H1 (cell line): ENCODE data around the gene MILR1. TPM values are rescaled to one million over a fixed set of nuclear protein-coding genes. Genes with fewer than 3 reads are reported as not detected.

Source experiments
- CTCF ChIA-PET: fragments of 300-600 bp; sonication (Branson Sonifier 250); formaldehyde crosslinking; loops from one replicate; lab custom pipeline; 2021; ENCODE audit not compliant: partially characterized antibody; lab: Charles Lee
- POLR2A ChIA-PET: fragments of 300-600 bp; sonication (Branson Sonifier 250); formaldehyde crosslinking; loops from one replicate; lab custom pipeline; 2021; ENCODE audit warnings: inconsistent platforms; ENCODE audit not compliant: partially characterized antibody; lab: Charles Lee
- DNase-seq, 2 experiments: peaks; one replicate each; pipeline versions ENCODE4 v3.0.0 to v3.0.0-alpha.2; 2010 to 2022; ENCODE audit warnings: low spot score in 2 of 2, low read depth in 1 of 2, mixed read lengths in 1 of 2
- FAIRE-seq: peaks from 2 replicates; lab custom pipeline; 2011; peaks lifted over from hg19 to GRCh38; lab: Jason Lieb, UNC
- H2AFZ ChIP-seq: 2 replicates; pipeline ENCODE4 v1.8.1; 2012; ENCODE audit warnings: low read length, inconsistent platforms
- H2AK5ac ChIP-seq: 2 replicates; pipeline ENCODE4 v1.6.1; 2013; ENCODE audit warnings: low read depth, low read length
- H2BK120ac ChIP-seq: replicated peaks from 2 replicates; pipeline ENCODE3; 2013; ENCODE audit warnings: low read depth, low read length, inconsistent platforms
- H2BK12ac ChIP-seq: 2 replicates; pipeline ENCODE4 v1.6.1; 2013; ENCODE audit warnings: low read depth, low read length
- H2BK15ac ChIP-seq: 2 replicates; pipeline ENCODE4 v1.6.1; 2013; ENCODE audit warnings: low read length
- H2BK20ac ChIP-seq: 2 replicates; pipeline ENCODE4 v1.6.1; 2013; ENCODE audit warnings: low read length
- H2BK5ac ChIP-seq: 2 replicates; pipeline ENCODE4 v1.6.1; 2013; ENCODE audit warnings: low read depth, low read length
- H3K14ac ChIP-seq: 2 replicates; pipeline ENCODE4 v1.6.1; 2013; ENCODE audit warnings: inconsistent platforms; ENCODE audit not compliant: insufficient read length
- H3K18ac ChIP-seq: 2 replicates; pipeline ENCODE4 v1.6.1; 2013; ENCODE audit warnings: low read length; ENCODE audit errors: extremely low read depth
- H3K23ac ChIP-seq: 2 replicates; pipeline ENCODE4 v1.6.1; 2013; ENCODE audit warnings: inconsistent platforms; ENCODE audit not compliant: insufficient read length
- H3K23me2 ChIP-seq: 2 replicates; pipeline ENCODE4 v1.6.1; 2013; ENCODE audit warnings: low read depth, low read length
- H3K27ac ChIP-seq: 2 replicates; pipeline ENCODE4 v1.6.1; 2011; ENCODE audit warnings: low read depth, low read length, inconsistent platforms
- H3K27me3 ChIP-seq, 4 experiments: replicated peaks in 1 of 4; 1 replicate in 1 of 4; 2 replicates in 3 of 4; pipeline versions ENCODE4 v1.6.1 to v1.8.1; 2011 to 2013; ENCODE audit warnings: low read length in 3 of 4, mild to moderate bottlenecking in 3 of 4, inconsistent platforms in 2 of 4, mixed read lengths in 2 of 4, moderate library complexity in 1 of 4; ENCODE audit not compliant: control insufficient read depth in 3 of 4, insufficient read depth in 3 of 4; ENCODE audit errors: extremely low read depth in 1 of 4
- H3K36me3 ChIP-seq, 4 experiments: 2 replicates each; pipeline versions ENCODE4 v1.6.1 to v1.8.1; 2011 to 2013; ENCODE audit warnings: mild to moderate bottlenecking in 4 of 4, low read length in 3 of 4, moderate library complexity in 2 of 4, control low read depth in 1 of 4, inconsistent platforms in 1 of 4; ENCODE audit not compliant: insufficient read depth in 4 of 4, control insufficient read depth in 2 of 4
- H3K4ac ChIP-seq: replicated peaks from 2 replicates; pipeline ENCODE3; 2013; ENCODE audit warnings: low read length, low read depth, mixed read lengths, inconsistent platforms; ENCODE audit not compliant: insufficient read length
- H3K4me1 ChIP-seq, 4 experiments: replicated peaks in 1 of 4; 1 replicate in 1 of 4; 2 replicates in 3 of 4; pipeline versions ENCODE4 v1.6.1 to v1.8.1; 2011 to 2013; ENCODE audit warnings: low read length in 3 of 4, inconsistent platforms in 2 of 4, mixed read lengths in 1 of 4; ENCODE audit not compliant: insufficient read depth in 4 of 4, control insufficient read depth in 3 of 4
- H3K4me2 ChIP-seq, 2 experiments: 2 replicates each; pipeline versions ENCODE4 v1.6.1 to v1.8.1; 2011 to 2013; ENCODE audit warnings: low read depth in 2 of 2, low read length in 2 of 2, control low read depth in 1 of 2, inconsistent platforms in 1 of 2, mild to moderate bottlenecking in 1 of 2; ENCODE audit not compliant: insufficient read depth in 1 of 2
- H3K4me3 ChIP-seq, 4 experiments: fragments of 200-600, 300-600 bp in 1 of 4; sonication (generic), shearing (Covaris generic), sonication (Bioruptor Twin) in 1 of 4; 2 replicates each; pipeline versions ENCODE4 v1.5.1 to v1.8.1; 2011 to 2016; ENCODE audit warnings: low read length in 4 of 4, low read depth in 3 of 4, control low read depth in 2 of 4, inconsistent platforms in 2 of 4, mild to moderate bottlenecking in 2 of 4, mixed read lengths in 1 of 4, moderate library complexity in 1 of 4; ENCODE audit not compliant: insufficient read depth in 2 of 4; ENCODE audit errors: extremely low read depth in 1 of 4
- H3K56ac ChIP-seq: replicated peaks from 2 replicates; pipeline ENCODE3; 2013; ENCODE audit warnings: low read depth, mild to moderate bottlenecking, mixed read lengths, low read length, inconsistent platforms; ENCODE audit not compliant: insufficient read length
- H3K79me1 ChIP-seq: 2 replicates; pipeline ENCODE4 v1.6.1; 2013; ENCODE audit warnings: low read depth, low read length, control low read depth
- H3K79me2 ChIP-seq, 2 experiments: 2 replicates each; pipeline versions ENCODE4 v1.6.1 to v1.8.1; 2012 to 2013; ENCODE audit warnings: low read length in 2 of 2, mild to moderate bottlenecking in 2 of 2, inconsistent platforms in 1 of 2; ENCODE audit not compliant: insufficient read depth in 2 of 2, control insufficient read depth in 1 of 2
- H3K9ac ChIP-seq, 4 experiments: replicated peaks in 1 of 4; 1 replicate in 1 of 4; 2 replicates in 3 of 4; pipeline versions ENCODE4 v1.6.1 to v1.8.1; 2011 to 2013; ENCODE audit warnings: low read depth in 3 of 4, low read length in 3 of 4, control low read depth in 2 of 4, mild to moderate bottlenecking in 2 of 4, moderate library complexity in 2 of 4, inconsistent platforms in 1 of 4; ENCODE audit errors: extremely low read depth in 1 of 4
- H3K9me3 ChIP-seq, 2 experiments: 2 replicates each; pipeline versions ENCODE4 v1.6.1 to v1.8.1; 2012 to 2013; ENCODE audit warnings: mild to moderate bottlenecking in 2 of 2, moderate library complexity in 2 of 2, control low read depth in 1 of 2, inconsistent platforms in 1 of 2, low read depth in 1 of 2, low read length in 1 of 2, mixed read lengths in 1 of 2; ENCODE audit not compliant: insufficient read depth in 2 of 2
- H4K20me1 ChIP-seq, 2 experiments: replicated peaks in 1 of 2; 2 replicates each; pipeline versions ENCODE3 to v1.8.1; 2011 to 2013; ENCODE audit warnings: inconsistent platforms in 2 of 2, low read length in 2 of 2, mild to moderate bottlenecking in 1 of 2; ENCODE audit not compliant: insufficient read depth in 2 of 2, control insufficient read depth in 1 of 2
- H4K5ac ChIP-seq: 2 replicates; pipeline ENCODE4 v1.6.1; 2013; ENCODE audit warnings: low read length, low read depth, mixed read lengths, inconsistent platforms; ENCODE audit not compliant: insufficient read length
- H4K8ac ChIP-seq: 2 replicates; pipeline ENCODE4 v1.8.0; 2013; ENCODE audit warnings: mild to moderate bottlenecking, moderate library complexity, low read length, inconsistent platforms; ENCODE audit not compliant: insufficient read depth; ENCODE audit errors: extremely low read depth
- H4K91ac ChIP-seq: replicated peaks from 2 replicates; pipeline ENCODE3; 2013; ENCODE audit warnings: low read length, mixed read lengths, inconsistent platforms; ENCODE audit not compliant: insufficient read length
- E2F6 ChIP-seq: IDR thresholded peaks from 2 replicates; pipeline ENCODE4 v1.6.1; 2012; ENCODE audit warnings: inconsistent platforms
- RFX5 ChIP-seq: IDR thresholded peaks from 2 replicates; pipeline ENCODE4 v1.6.1; 2011; ENCODE audit warnings: low read depth, low read length, improper control_type of control experiment, borderline replicate concordance
- SAP30 ChIP-seq: fragments of 300-600 bp; sonication (generic); IDR thresholded peaks from 2 replicates; pipeline ENCODE4 v1.7.1; 2012; ENCODE audit warnings: low read length, moderate library complexity, mild to moderate bottlenecking, inconsistent platforms; ENCODE audit not compliant: insufficient read depth, insufficient replicate concordance
- WGBS, 2 experiments: shearing (Covaris generic) in 1 of 2; methylation state at CpG; one replicate each; pipeline versions ENCODE4 v1.1.6 to v1.1.7; 2013 to 2015; ENCODE audit warnings: low lambda C conversion rate in 2 of 2, mixed read lengths in 2 of 2, inconsistent platforms in 1 of 2, low coverage in 1 of 2, missing lambda C conversion rate in 1 of 2; ENCODE audit not compliant: insufficient replicate concordance in 2 of 2, insufficient coverage in 1 of 2, insufficient read length in 1 of 2; ENCODE audit errors: extremely low coverage in 1 of 2, missing lambda C conversion rate in 1 of 2; 5-methylcytosine and 5-hydroxymethylcytosine counted together
- polyA plus RNA-seq, 7 experiments: library from polyadenylated mRNA; depleted of rRNA in 3 of 7; stranded (reverse) in 5 of 7; unstranded in 2 of 7; fragments of >200 nt in 5 of 7; fragments of 200-250 nt in 2 of 7; gene quantifications; 1 replicate in 5 of 7; 2 replicates in 1 of 7; 4 replicates in 1 of 7; pipeline versions ENCODE4 v1.2.1 to v1.2.3, GENCODE V29; 2011 to 2013; ENCODE audit warnings: missing spikeins in 2 of 7, mixed read lengths in 2 of 7
- total RNA-seq: library from RNA; stranded (reverse); fragmentation: NEBNext Ultra II Directional; extraction: Animal tissue kit (Norgen Biotek cat#: 25700); gene quantifications from 2 replicates; pipeline ENCODE4 v1.2.1, GENCODE V29; 2021

MILR1 gene
- total and polyA plus RNA-seq, 2 of the 8 experiments (the other 6 are each of a cell fraction or from before 2014, with no cell fraction given), result not detected

DNA sequence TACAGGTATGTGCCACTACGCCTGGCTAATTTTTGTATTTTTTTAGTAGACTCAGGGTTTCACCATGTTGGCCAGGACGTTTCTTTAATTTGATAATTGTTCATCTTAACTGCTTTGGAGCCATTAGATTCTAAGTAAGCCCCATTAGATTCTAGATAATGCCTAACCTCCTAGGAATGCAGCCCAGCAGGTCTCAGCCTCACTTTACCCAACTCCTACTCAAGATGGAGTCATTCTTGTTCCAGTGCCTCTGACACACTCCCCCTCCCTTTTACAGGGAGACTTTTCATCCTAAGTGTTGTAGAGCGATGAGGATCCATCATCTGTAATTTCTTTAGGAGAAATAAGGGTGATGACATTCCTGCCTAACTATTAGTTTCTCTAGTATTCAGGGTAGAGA lies 23.7 kb upstream of the MILR1 start:
- Histone ChIP-seq H4K20me1 (no peaks in the 10 kb centered on the region), H3K56ac (no peak overlapping the region), H2BK120ac (no peak overlapping the region), H3K27me3 (no peaks in the 10 kb centered on the region), H4K5ac (no peak overlapping the region), H3K23me2 (no peaks in the 10 kb centered on the region), H3K4me1 (peaks cover 0 to 3% (median 0%) of the 10 kb centered on the region in 4 experiments; a peak in 1 of 7 replicates), H2BK12ac (no peak overlapping the region), H3K23ac (no peak overlapping the region), H2AFZ (no peak overlapping the region), H3K4me3 (no peak overlapping the region), H3K79me2 (no peaks in the 10 kb centered on the region), H3K18ac (no peak overlapping the region), H3K4ac (no peak overlapping the region), H2AK5ac (no peak overlapping the region), H2BK5ac (no peak overlapping the region), H3K4me2 (no peak overlapping the region), H2BK20ac (no peak overlapping the region), H3K9me3 (peaks cover 14 to 17% of the 10 kb centered on the region in 2 experiments), H3K79me1 (no peaks in the 10 kb centered on the region), H2BK15ac (no peak overlapping the region), H3K27ac (no peak overlapping the region), H3K36me3 (peaks cover 0 to 2% (median 0%) of the 10 kb centered on the region in 4 experiments; a peak in 1 of 8 replicates), H3K14ac (no peak overlapping the region), H3K9ac (no peak overlapping the region), H4K8ac (no peak overlapping the region), H4K91ac (no peak overlapping the region)
- TF ChIP-seq E2F6, result no peak
- no peak for TF ChIP-seq RFX5
- no peak for TF ChIP-seq SAP30
- ChIA-PET CTCF (interaction anchor here (8.4 to 14.1 kb wide), 2 partner anchors 66 to 114 kb away, joined by 112 to 348 read pairs; no protein-coding TSS in a partner anchor), POLR2A (no interaction called here)
- FAIRE-seq, result no peak
- no peak for DNase-seq
- 83% methylated on average over 3 of the region's 3 CpGs; no CpG with 5 or more reads in 1 of the 2 experiments for WGBS, 2 experiments
